Tongue (tissue), 2 donors: Measurements from ENCODE around the gene FRMD7. TPM values are rescaled to one million over a fixed set of nuclear protein-coding genes. Genes with fewer than 3 reads are reported as not detected.
"Not testable (repeated sequence)": the region's sequence is repeated elsewhere in the genome, so short reads cannot be mapped to it uniquely, and the experiment has no call there.

Experiments used
- DNase-seq: peaks from one replicate; pipeline ENCODE4 v3.0.0-alpha.2; 2015
- total RNA-seq: library from RNA; depleted of rRNA; stranded (reverse); fragments of >200 nt; gene quantifications from one replicate; pipeline ENCODE4 v1.2.3, GENCODE V29; 2014

FRMD7 gene
- total RNA-seq, 1 donor from 2014 or later, result 0.82 TPM

- no peak for DNase-seq
These were observed 34.5 kb downstream of the FRMD7 start for GRCh38 chrX:132093239-132093860.

- DNase-seq, result peak; percentile 74
These were observed 35.3 kb downstream of the FRMD7 start for GRCh38 chrX:132092439-132093065.

GRCh38 chrX:132090403-132091159 is 37.2 kb downstream of the FRMD7 start:
- DNase-seq, result no peak

GRCh38 chrX:132088864-132089263 is 39.0 kb downstream of the FRMD7 start:
- DNase-seq, result no peak

- no peak for DNase-seq
These were observed 41.1 kb downstream of the FRMD7 start for GRCh38 chrX:132086672-132087071.

- DNase-seq, result no peak
These were observed 42.0 kb downstream of the FRMD7 start for GRCh38 chrX:132085786-132086185.

- DNase-seq, result no peak
These were observed 49.9 kb downstream of the FRMD7 start for GRCh38 chrX:132077912-132078311.

- DNase-seq, result no peak
These were observed 50.4 kb downstream of the FRMD7 start for GRCh38 chrX:132077414-132077813.

- DNase-seq, result peak; percentile 22
These were observed 56.6 kb downstream of the FRMD7 start for GRCh38 chrX:132071254-132071653.

- no peak for DNase-seq
These were observed 59.4 kb downstream of the FRMD7 start for GRCh38 chrX:132068405-132068804.

GRCh38 chrX:132063862-132064261 is 64.0 kb downstream of the FRMD7 start:
- no peak for DNase-seq

GRCh38 chrX:132063334-132063733 is 64.5 kb downstream of the FRMD7 start:
- DNase-seq, result no peak

- DNase-seq, result no peak
These were observed 67.8 kb downstream of the FRMD7 start for GRCh38 chrX:132059973-132060540.

GRCh38 chrX:132058975-132059374 is 68.8 kb downstream of the FRMD7 start:
- no peak for DNase-seq

GRCh38 chrX:132058050-132058449 is 69.8 kb downstream of the FRMD7 start:
- no peak for DNase-seq

GRCh38 chrX:132051778-132052177 is 76.0 kb downstream of the FRMD7 start:
- not testable (repeated sequence) for DNase-seq

- no peak for DNase-seq
These were observed 81.3 kb downstream of the FRMD7 start for GRCh38 chrX:132046533-132046932.

GRCh38 chrX:132045456-132045855 is 82.4 kb downstream of the FRMD7 start:
- no peak for DNase-seq

- no peak for DNase-seq
These were observed 82.9 kb downstream of the FRMD7 start for GRCh38 chrX:132044953-132045352.

GRCh38 chrX:132043977-132044376 is 83.8 kb downstream of the FRMD7 start:
- no peak for DNase-seq

GRCh38 chrX:132041015-132041414 is 86.8 kb downstream of the FRMD7 start:
- DNase-seq, result no peak

GRCh38 chrX:132040066-132040465 is 87.8 kb downstream of the FRMD7 start:
- DNase-seq, result no peak

GRCh38 chrX:132037479-132037993 is 90.3 kb downstream of the FRMD7 start:
- DNase-seq, result no peak
